GM19455 (cell line): ENCODE data around the gene GLT1D1.
"Not testable (repeated sequence)": the region's sequence is repeated elsewhere in the genome, so short reads cannot be mapped to it uniquely, and the experiment has no call there.

Experiments used
- ATAC-seq: cut with Tn5 transposase; IDR thresholded peaks from one replicate; pipeline ENCODE4 v1.9.1; 2021; ENCODE audit not compliant: unreplicated experiment

GLT1D1 gene

DNA sequence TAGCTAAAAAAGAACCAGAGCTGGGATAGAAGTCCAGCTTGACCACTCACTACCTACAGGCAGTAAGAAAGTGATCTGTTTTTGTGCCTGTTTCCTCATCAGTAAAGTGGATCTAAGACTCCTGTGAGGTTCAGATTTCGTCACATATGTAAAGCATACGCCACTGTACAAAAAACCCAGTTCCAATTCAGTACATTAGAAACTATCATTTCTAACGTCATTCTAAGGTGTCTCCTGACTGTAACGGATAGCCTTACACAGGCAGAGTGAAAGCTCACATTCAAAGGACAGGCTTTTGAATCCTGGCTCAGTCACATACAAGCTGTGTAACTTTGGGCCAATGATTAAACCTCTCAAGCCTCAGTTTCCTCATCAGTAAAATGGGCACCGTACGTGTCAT lies 33.0 kb upstream of the GLT1D1 start:
- no peak for ATAC-seq

DNA sequence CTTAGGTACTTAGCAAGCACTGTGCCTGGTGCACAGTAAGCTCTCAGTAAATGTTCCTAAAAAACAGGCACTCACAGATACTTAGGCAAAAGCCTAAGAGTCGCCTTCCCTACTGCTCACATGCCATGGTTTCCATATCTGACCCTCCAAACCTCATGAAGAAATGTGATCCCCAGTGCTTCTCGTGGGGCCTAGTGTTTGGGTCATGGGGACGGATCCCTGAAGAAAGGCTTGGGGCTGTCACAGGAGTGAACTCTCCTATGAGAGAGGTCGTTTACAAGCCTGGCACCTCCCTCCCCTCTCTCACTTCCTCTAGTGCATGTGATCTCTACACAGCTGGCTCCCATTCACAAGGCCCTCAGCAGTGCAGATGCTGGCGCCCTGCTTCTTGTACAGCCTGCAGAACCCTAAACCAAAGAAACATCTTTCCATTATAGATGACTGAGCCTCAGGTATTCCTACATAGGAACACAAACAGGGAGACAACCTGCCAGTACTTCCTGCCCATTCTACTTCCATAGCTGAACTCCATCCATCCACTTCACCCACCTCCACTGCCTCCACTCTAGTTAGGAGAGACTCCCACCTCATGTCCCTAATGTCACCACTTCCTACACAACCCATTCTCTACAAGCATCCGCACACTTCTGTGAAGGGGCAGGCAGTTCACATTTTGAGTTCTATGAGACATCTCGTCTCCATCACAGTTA lies 32.4 kb upstream of the GLT1D1 start:
- peak; percentile 56 for ATAC-seq

DNA sequence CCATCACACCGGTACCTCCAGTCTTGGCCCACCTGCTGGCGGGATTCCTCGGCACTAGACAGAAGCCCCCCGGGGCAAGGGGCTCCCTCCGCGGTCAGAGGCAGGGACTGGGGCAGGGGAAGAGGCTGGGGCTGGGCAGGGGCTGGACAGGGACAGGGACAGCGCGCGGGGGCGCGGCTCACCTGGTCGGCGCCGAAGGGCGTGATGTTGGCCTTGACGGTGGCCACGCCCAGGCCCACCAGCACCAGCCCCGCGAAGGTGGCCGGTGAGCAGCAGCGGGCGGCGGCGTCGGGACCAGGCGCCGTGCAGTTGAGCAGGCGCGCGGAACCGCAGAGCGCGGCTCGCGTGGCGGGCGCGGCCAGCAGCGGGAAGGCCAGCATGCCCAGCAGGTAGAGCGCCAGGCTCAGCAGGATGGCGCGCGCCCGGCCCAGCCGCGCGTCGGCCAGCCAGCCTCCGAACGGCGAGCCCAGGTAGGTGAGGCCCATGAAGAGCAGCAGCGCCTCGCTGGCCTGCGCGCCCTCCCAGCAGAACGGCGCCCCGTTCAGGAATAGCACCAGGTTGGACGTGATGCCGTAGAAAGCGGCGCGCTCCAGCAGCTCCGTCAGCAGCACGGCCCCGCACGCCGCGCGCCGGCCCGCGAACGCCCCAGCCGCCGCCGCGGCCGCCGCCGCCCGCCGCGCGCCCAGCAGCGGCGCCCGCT lies 29.9 kb upstream of the GLT1D1 start:
- peak; percentile 23 for ATAC-seq

DNA sequence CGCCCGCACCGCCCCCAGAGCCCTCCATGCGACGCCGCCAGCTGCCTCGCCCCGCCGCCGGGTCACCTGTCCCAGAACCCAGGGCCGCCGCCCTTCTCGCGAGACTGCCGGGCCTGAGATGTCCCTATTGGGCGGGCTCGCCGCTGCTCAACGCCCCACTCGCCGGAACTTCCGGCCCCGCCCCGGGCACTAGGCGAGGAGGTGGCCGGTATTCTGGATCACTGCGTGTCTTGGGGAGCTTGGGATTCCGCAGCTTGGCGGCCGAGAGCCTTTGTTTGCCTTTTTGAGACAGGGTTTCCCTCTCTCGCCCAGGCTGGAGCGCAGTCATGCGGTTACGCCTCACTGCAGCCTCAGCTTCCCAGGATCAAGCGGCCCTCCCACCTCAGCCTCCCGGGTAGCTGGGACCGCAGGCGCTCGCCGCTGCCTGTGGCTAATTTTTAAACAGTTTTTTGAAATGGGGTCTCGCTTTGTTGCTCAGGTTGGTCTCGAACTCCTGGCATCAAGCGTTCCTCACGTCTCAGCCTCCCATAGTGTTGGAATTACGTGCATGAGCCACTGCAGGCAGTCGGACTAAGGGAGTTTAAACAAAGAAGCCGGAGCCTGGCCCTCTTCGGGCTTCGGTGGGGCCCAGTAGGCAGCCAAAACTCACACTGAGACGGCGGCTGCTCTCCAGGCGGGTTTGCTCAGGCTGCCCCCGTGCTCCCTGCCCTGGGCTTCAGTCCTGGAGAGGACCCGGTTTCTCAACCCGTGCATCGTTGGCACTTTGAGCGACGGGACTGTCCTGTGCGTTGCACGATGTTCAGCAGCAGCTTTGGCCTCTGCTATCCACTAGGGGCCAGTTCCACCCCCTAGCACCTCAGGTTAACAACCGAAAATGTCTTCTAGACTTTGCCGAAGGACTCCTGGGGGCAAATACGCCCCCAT lies 29.1 kb upstream of the GLT1D1 start, which contains the start of gene SLC15A4:
TSS of gene SLC15A4 (minus strand) at position 43 of the 924 bp plus-strand sequence. CDS start at position 28, 15 bp downstream.
- peak; percentile 67 for ATAC-seq

DNA sequence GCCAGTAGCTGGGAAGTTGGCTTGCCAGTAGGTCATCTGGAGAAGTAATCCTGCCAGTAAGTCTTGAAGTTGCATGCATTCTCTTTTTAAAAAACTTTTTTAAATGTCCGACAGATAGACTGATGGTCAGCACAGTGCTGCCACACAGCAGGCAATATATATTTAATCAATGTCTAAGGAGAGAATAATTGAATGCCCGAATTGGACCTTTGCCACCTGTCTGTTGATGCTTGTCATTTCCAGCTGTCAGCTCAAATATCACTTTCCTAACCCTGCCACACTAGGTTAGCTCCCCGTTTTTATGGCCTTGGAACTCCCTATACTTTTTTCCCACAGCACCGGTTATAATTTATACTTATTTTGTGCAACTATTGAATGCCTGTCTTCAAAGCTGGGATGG lies 27.4 kb upstream of the GLT1D1 start:
- no peak for ATAC-seq

DNA sequence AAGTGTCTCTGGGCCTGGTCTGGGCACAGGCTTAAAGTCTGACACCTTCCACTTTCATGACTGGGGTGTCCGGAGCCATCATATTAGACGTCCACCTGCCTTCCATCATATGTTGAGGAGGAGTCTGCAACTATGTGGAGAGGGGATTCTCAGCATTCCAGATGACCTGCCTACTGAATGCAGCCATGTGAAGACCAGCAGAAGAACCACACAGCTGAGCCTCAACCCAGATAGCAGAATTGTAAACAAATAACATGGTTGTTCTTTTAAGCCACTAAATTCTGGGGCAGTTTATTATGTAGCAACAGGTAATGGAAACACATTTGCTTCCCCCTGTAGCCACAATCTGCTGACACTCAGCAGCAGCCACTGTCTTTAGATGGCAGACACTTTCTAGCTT lies 25.6 kb upstream of the GLT1D1 start:
- no peak for ATAC-seq

DNA sequence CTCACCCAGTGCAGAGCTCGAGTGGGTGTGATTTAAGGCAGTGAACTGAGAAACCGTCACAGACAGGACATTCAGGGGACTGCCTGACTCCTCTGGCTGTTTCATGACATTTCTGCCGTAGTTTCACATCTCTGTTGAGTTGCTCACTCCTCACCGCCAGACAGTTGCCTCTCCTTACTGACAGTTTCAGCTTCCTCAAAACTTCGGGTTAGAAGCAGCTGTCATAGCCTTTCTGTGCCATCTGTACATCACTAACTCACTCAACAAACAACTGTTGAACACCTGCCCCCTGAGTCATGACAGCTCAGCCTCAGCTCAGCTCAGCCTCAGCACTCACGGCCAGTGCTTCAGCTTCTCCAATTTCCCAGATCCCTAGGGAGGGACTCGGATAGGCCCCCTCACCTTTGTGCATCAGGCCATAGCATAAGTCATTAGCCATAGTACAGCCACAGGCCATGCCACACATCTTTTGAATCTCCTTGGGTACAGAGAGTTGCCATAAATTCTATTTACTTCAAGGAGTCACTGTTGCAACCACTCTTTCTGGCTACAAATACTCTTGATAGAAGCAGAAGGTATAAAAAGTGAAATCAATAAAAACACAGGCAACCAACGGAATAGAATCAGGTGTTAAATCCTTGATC lies 23.3 kb upstream of the GLT1D1 start:
- peak; percentile 90 for ATAC-seq

DNA sequence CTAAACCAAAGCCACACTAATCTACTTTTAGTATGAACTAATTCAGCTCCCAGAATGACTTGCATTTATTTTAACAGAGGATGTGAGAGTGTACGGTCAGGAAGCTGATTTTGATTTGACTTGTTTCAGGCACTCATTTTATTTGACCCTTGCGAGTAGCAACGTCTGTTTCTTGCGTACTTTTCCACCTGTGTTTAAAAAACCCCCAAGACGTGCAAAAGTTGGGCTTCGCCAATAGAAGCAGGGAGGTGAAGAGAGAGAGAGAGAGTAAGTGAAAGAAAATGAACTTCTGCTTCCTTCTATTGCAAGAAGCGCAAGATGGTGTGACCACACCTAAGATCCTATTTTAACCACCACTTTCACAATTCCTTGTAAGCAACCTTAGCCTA lies 22.8 kb upstream of the GLT1D1 start:
- peak; percentile 58 for ATAC-seq

DNA sequence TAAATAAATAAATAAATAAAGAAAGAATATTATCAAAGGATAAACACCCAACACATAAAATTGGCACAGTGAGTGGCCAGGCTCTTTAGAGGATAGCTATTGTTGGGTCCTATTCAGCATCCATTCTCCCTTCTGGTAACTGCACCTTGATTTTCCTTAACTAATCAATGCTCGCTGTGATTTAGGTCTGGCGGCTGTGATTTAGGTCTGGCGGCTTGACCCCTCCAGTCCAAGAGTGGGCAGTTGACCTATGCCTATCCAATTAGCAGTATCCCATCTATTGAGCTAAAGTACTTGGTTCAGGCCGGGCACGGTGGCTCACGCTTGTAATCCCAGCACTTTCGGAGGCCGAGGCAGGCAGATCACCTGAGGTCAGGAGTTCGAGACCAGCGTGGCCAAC lies 19.9 kb upstream of the GLT1D1 start:
- no peak for ATAC-seq

DNA sequence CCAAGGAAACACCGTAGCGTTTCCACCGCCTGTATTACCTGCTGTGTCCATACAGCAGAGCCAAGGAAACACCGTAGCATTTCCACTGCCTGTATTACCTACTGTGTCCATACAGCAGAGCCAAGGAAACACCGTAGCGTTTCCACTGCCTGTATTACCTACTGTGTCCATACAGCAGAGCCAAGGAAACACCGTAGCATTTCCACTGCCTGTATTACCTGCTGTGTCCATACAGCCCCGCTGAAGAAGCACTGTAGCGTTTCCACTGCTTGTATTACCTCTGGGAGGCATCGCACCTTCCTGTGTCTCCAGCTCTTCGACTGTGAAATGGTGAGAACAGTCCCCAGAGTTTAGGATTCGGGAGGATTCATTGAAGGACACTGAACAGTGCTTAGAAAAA lies 13.4 kb upstream of the GLT1D1 start:
- not testable (repeated sequence) for ATAC-seq

DNA sequence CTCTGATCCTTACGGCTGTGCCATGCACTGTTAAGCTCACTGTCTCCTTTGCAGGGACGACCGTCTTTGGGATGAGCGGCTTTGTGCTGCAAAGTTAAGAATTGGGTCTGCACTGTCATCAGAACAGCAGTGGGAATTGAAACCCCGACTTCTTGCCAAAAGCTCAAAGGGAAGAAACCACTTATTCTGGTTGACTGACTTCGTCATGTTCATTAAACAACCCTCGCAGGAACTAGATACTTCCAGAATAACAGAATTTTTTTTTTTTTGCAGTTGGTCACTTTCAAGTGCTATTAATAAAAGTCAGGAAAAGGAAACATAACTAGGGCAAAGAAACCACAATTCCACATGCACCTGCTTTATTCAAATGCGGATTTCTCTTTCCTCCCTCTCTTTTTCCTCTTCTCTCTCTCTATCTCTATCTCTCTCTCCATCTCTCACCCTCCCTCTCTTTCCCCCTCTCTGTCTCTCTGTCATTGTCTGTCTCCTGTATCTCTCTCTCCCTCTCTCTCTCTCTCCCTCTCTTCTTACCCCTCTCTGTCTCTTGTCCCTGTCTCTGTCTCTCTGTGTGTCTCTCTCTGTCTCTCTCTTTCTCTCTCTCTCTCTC lies 12.3 kb upstream of the GLT1D1 start:
- ATAC-seq: peak; percentile 68

DNA sequence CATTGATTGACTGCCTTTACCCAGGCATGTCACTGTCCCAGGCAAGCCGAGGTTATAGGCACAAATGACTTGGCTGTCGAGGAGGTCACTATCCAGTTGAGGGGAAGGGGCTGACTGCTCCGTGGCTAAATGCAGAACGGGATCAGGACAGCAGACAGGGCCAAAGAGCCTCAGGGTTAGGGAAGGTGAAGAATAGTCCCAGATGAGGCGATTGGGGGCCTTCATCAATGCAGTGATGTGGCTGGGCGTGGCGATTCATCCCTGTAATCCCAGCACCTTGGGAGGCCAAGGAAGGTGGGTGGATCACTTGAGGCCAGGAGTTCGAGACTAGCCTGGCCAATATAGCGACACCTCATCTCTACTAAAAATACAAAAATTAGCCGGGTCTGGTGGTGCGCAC lies 10.7 kb upstream of the GLT1D1 start:
- no peak for ATAC-seq

DNA sequence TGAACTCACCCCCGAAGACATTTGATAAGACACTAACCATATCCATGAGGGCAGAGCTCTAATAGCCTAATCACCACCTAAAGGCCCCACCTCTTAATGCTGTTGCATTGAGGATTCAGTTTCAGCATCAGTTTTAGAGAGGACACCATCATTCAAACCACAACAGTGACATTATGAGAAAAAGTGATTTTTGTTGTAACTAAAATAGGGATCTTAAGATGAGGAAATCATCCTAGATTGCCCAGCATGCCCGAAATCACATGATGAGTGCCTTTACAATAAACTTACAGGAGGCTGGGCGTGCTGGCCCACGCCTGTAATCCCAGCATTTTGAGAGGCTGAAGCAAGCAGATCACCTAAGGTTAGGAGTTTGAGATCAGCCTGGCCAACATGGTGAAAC lies 9.7 kb upstream of the GLT1D1 start:
- ATAC-seq: no peak

DNA sequence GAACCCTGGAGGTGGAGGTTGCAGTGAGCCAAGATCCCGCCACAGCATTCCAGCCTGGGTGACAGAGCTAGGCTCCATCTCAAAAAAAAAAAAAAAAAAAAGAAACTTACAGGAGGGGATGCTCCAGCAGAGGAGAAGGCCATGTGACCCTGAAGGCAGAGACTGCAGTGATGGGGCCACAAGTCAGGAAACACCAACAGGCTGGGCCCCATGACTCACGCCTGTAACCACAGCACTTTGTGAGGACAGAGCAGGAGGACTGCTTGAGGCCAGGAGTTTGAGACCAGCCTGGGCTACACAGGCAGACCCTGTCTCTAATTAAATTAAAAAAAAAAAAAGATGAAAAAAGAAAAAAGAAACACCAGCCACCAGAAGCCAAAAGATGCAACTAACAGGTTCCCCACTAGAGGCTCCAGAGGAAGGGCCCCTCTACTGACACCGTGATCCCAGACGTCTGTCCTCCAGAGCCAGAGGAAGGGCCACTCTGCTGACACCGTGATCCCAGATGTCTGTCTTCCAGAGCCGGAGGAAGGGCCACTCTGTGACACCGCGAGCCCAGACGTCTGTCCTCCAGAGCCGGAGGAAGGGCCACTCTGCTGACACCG lies 9.1 kb upstream of the GLT1D1 start:
- ATAC-seq: peak; percentile 59

DNA sequence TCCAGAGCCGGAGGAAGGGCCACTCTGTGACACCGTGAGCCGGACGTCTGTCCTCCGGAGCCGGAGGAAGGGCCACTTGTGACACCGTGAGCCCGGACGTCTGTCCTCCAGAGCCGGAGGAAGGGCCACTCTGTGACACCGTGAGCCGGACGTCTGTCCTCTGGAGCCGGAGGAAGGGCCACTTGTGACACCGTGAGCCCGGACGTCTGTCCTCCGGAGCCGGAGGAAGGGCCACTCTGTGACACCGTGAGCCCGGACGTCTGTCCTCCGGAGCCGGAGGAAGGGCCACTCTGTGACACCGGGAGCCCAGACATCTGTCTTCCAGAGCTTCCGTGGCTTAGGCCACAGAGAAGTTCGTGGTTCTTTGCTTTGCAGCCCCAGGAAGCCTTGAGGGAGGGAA lies 6.6 kb upstream of the GLT1D1 start:
- ATAC-seq: not testable (repeated sequence)

DNA sequence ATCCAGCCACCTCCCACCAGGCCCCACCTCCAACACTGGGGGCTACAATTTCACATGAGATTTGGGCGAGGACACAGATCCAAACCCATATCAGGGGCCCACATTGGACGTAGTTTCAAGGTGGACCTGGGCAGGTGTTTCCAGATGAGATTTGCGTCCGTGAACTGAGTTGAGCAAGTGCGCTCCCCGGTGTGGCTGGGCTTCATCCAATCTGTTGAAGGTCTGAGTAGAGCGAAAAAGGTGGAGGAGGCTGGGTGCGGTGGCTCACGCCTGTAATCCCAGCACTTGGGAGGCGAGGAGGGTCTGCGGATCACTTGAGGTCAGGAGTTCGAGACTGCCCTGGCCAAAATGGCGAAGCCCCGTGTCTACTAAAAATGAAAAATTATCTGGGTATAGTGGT lies 4.9 kb upstream of the GLT1D1 start:
- ATAC-seq: no peak

DNA sequence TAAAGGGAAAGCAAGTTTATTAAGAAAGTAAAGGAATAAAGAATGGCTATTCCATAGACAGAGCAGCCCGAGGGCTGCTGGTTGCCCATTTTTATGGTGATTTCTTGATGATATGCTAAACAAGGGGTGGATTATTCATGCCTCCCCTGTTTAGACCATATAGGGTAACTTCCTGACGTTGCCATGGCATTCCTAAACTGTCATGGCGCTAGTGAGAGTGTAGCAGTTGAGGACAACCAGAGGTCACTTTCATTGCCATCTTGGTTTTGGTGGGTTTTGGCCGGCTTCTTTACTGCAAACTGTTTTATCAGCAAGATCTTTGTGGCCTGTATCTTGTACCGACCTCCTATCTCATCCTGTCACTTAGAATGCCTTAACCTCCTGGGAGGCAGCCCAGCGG lies 3.5 kb upstream of the GLT1D1 start:
- ATAC-seq: not testable (repeated sequence)

DNA sequence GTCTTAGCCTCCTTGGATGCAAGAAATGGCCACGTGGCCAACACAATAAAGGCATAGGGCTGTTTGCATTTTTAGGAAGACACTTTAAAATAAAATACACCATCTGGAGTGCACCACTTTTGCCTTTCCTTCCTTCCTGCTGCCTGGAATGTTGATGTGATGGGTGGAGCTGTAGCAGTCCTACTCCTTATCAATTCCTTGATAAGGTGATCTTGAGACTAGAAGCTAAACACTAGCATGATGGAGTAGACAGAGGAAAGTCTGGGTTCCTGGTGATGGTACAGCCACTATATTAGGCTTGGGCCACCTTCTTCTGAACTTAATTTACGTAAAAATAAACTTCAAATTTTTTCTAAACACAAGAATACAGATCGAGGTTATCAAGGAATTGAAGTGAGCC lies 2.9 kb upstream of the GLT1D1 start:
- ATAC-seq: no peak

DNA sequence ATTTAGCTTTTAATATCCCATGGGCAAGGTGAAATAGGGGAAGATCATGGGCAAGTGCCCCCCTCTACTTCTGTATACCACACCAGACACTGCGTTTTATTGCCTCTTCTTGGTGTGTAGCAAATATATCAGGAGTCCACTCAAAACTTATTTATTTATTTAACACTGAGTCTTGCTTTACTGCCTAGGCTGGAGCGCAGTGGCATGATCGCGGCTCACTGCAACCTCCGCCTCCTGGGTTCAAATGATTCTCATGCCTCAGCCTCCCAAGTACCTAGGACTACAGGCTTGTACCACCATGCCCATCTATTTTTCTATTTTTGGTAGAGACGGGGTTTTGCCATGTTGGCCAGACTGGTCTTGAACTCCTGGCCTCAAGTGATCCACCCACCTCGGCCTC lies 1.8 kb upstream of the GLT1D1 start:
- ATAC-seq: not testable (repeated sequence)

DNA sequence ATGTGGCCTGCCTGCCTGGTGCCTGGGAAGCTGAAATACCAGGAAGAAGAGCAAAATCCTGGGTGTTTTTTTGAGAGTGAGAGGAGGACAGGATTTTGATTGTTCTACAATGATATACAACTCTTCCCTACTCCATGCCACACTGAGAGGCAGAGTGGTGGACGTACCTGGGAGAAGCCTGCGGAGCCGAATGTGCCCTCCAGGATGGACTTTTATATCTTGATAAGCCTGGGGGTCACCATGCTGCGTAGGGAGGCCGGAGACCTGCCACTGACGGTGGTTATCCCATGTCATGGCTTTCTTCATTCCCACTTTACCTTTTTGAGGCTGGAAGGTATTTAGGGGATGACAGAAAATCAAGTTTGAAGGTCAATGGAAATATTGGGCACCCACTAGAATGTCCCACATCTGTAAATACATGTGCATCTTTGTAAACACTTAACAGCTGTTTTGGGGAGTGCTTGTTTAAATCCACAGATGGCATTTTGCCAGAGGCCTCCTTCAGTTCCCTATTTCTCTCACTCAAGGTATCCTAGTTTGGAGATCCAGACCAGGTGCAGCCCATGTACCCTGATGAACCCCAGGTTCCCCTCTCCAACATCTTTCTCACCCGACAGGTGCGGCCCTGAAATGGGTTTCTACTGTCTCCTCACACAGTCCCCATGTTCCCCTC lies 1.1 kb upstream of the GLT1D1 start:
- no peak for ATAC-seq
